HepG2 (cell line): ENCODE data around the gene NSUN6. TPM values are rescaled to one million over a fixed set of nuclear protein-coding genes. Genes with fewer than 3 reads are reported as not detected.

Experiments used
- CREBL2 ChIP-seq: sonication (generic); formaldehyde crosslinking; IDR thresholded peaks from 2 replicates; pipeline ENCODE4 v1.8.1; 2023; ENCODE audit warnings: missing genetic modification reagents, mild to moderate bottlenecking, borderline replicate concordance
- DDIT3 ChIP-seq: sonication (generic); formaldehyde crosslinking; IDR thresholded peaks from 2 replicates; pipeline ENCODE4 v1.4.0; 2020; ENCODE audit warnings: mild to moderate bottlenecking, missing genetic modification reagents
- GATAD2A ChIP-seq: IDR thresholded peaks from 2 replicates; pipeline ENCODE4 v1.6.1; 2016
- MED1 ChIP-seq: sonication (generic); formaldehyde crosslinking; IDR thresholded peaks from 2 replicates; pipeline ENCODE4 v1.4.0; 2020; ENCODE audit warnings: missing genetic modification reagents
- NFE2L1 ChIP-seq: sonication (generic); formaldehyde crosslinking; IDR thresholded peaks from 2 replicates; pipeline ENCODE4 v1.4.0; 2020; ENCODE audit warnings: missing genetic modification reagents, mild to moderate bottlenecking, borderline replicate concordance
- RFXANK ChIP-seq: IDR thresholded peaks from 2 replicates; pipeline ENCODE4 v1.6.1; 2016
- SALL1 ChIP-seq: sonication (generic); formaldehyde crosslinking; IDR thresholded peaks from 2 replicates; pipeline ENCODE4 v1.8.0; 2022; ENCODE audit warnings: mild to moderate bottlenecking, missing genetic modification reagents
- SNRNP70 ChIP-seq: fragments of 200-400 bp; formaldehyde crosslinking; IDR thresholded peaks from 2 replicates; pipeline ENCODE4 v1.6.1; 2017; ENCODE audit warnings: mild to moderate bottlenecking, low read depth, low read length, moderate library complexity
- TEAD2 ChIP-seq: sonication (generic); formaldehyde crosslinking; IDR thresholded peaks from 2 replicates; pipeline ENCODE4 v1.9.0; 2021; ENCODE audit warnings: missing genetic modification reagents
- ZFP41 ChIP-seq: sonication (generic); formaldehyde crosslinking; IDR thresholded peaks from 2 replicates; pipeline ENCODE4 v1.4.0; 2020; ENCODE audit warnings: mild to moderate bottlenecking, missing genetic modification reagents, borderline replicate concordance
- ZNF235 ChIP-seq: sonication (generic); formaldehyde crosslinking; IDR thresholded peaks from 2 replicates; pipeline ENCODE4 v1.8.1; 2023; ENCODE audit warnings: mild to moderate bottlenecking, missing genetic modification reagents, borderline replicate concordance
- ZNF256 ChIP-seq: sonication (generic); formaldehyde crosslinking; conservative IDR thresholded peaks from 2 replicates; pipeline ENCODE4 v1.4.0; 2020; ENCODE audit warnings: missing genetic modification reagents
- ZNF496 ChIP-seq: sonication (generic); formaldehyde crosslinking; IDR thresholded peaks from 2 replicates; pipeline ENCODE4 v1.8.1; 2023; ENCODE audit warnings: mild to moderate bottlenecking, moderate library complexity, missing genetic modification reagents; ENCODE audit not compliant: insufficient replicate concordance
- ZNF501 ChIP-seq: sonication (generic); formaldehyde crosslinking; IDR thresholded peaks from 2 replicates; pipeline ENCODE4 v1.5.1; 2020; ENCODE audit warnings: mild to moderate bottlenecking, moderate library complexity, missing genetic modification reagents
- ZNF513 ChIP-seq: sonication (generic); formaldehyde crosslinking; conservative IDR thresholded peaks from 2 replicates; pipeline ENCODE4 v1.5.0; 2020; ENCODE audit warnings: missing genetic modification reagents
- ZNF839 ChIP-seq: sonication (generic); formaldehyde crosslinking; IDR thresholded peaks from 2 replicates; pipeline ENCODE4 v1.4.0; 2020; ENCODE audit warnings: missing genetic modification reagents, mild to moderate bottlenecking, borderline replicate concordance
- polyA plus RNA-seq, 8 experiments: library from polyadenylated mRNA; depleted of rRNA in 3 of 8; stranded (reverse) in 7 of 8; unstranded in 1 of 8; fragments of >200 nt; fragmentation: Illumina TruSeq in 4 of 8; extraction: Trizol in 4 of 8; gene quantifications; 2 replicates each; pipeline versions ENCODE4 v1.2.1 to v1.2.3, GENCODE V29; 2011 to 2016; ENCODE audit warnings: low read depth in 4 of 8, missing spikeins in 1 of 8, mixed read lengths in 1 of 8; ENCODE audit not compliant: insufficient read depth in 1 of 8
- total RNA-seq, 5 experiments: library from RNA; depleted of rRNA; stranded (reverse); fragments of >200 nt; fragmentation: Illumina TruSeq; extraction: Trizol; gene quantifications; 2 replicates each; pipeline ENCODE4 v1.2.3, GENCODE V29; 2016; ENCODE audit warnings: low read depth in 1 of 5
- TF ChIP-seq, protein P1 (sequence below): sonication (generic); formaldehyde crosslinking; conservative IDR thresholded peaks from 2 replicates; pipeline ENCODE4 v1.4.0; 2020; ENCODE audit warnings: mild to moderate bottlenecking, missing genetic modification reagents, moderate library complexity
- TF ChIP-seq, protein P2 (sequence below): sonication (generic); formaldehyde crosslinking; IDR thresholded peaks from 2 replicates; pipeline ENCODE4 v1.9.0; 2021; ENCODE audit warnings: missing genetic modification reagents, borderline replicate concordance

The NSUN6 gene
- total and polyA plus RNA-seq, 2 of the 13 experiments (the other 11 are each of a cell fraction or from before 2014, with no cell fraction given), result 17.2 to 19.3 TPM

DNA sequence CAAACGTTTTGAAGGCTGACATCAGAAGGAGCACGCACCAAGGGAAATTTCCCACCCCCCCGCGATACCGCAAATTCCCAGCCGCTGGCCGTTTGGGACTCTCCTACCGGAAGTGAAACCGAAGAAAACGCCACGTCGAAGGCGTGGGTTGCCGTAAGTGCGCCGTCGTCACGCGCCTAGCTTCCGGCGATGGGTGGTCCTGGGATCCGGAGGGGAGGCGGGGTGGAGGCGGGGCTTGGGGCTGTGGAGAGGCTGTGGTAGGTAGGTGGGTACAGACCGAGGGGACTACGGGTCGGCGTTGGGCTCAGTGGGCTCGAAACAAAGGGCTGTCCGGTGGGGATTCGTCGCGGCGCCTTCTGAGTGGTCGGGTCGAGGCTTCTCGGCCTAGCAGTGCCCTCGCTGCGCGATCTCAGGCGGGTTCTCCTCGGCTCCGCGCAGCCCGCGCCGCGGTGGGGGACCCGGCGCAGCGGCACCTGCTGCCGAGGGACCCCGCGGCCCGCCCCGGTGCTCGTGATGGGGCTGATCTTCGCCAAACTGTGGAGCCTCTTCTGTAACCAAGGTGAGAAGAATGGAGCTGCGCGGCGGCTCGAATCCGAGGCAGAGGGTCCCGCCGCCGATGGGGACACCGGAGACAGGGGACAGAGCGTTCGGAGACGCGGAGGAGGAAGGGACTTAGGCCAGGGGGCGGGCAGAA is 7.9 kb upstream of the NSUN6 start, which contains the start of gene ARL5B (continued):
- TF ChIP-seq, protein P1, sequence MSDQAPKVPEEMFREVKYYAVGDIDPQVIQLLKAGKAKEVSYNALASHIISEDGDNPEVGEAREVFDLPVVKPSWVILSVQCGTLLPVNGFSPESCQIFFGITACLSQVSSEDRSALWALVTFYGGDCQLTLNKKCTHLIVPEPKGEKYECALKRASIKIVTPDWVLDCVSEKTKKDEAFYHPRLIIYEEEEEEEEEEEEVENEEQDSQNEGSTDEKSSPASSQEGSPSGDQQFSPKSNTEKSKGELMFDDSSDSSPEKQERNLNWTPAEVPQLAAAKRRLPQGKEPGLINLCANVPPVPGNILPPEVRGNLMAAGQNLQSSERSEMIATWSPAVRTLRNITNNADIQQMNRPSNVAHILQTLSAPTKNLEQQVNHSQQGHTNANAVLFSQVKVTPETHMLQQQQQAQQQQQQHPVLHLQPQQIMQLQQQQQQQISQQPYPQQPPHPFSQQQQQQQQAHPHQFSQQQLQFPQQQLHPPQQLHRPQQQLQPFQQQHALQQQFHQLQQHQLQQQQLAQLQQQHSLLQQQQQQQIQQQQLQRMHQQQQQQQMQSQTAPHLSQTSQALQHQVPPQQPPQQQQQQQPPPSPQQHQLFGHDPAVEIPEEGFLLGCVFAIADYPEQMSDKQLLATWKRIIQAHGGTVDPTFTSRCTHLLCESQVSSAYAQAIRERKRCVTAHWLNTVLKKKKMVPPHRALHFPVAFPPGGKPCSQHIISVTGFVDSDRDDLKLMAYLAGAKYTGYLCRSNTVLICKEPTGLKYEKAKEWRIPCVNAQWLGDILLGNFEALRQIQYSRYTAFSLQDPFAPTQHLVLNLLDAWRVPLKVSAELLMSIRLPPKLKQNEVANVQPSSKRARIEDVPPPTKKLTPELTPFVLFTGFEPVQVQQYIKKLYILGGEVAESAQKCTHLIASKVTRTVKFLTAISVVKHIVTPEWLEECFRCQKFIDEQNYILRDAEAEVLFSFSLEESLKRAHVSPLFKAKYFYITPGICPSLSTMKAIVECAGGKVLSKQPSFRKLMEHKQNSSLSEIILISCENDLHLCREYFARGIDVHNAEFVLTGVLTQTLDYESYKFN (CRISPR knock-in tag), result 0 out of 2 replicates have a peak, but pooled peaks have one; percentile 56
- TF ChIP-seq ZNF235, result no peak; the same call in 1 of the 2 replicates
- no peak for TF ChIP-seq ZNF839 (CRISPR knock-in tag)
- TF ChIP-seq DDIT3 (CRISPR knock-in tag), result no peak
- TF ChIP-seq MED1 (CRISPR knock-in tag), result peak; percentile 86
- TF ChIP-seq ZFP41 (CRISPR knock-in tag), result no peak
- no peak for TF ChIP-seq ZNF513 (CRISPR knock-in tag)
- TF ChIP-seq SALL1 (CRISPR knock-in tag), result peak; percentile 76; the same call in 1 of the 2 replicates
- TF ChIP-seq NFE2L1 (CRISPR knock-in tag), result no peak
- TF ChIP-seq ZNF496 (CRISPR knock-in tag), result no peak
- no peak for TF ChIP-seq ZNF256 (CRISPR knock-in tag)
- TF ChIP-seq SNRNP70, result no peak
- no peak for TF ChIP-seq TEAD2 (CRISPR knock-in tag)
- TF ChIP-seq, protein P2, sequence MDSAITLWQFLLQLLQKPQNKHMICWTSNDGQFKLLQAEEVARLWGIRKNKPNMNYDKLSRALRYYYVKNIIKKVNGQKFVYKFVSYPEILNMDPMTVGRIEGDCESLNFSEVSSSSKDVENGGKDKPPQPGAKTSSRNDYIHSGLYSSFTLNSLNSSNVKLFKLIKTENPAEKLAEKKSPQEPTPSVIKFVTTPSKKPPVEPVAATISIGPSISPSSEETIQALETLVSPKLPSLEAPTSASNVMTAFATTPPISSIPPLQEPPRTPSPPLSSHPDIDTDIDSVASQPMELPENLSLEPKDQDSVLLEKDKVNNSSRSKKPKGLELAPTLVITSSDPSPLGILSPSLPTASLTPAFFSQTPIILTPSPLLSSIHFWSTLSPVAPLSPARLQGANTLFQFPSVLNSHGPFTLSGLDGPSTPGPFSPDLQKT, result no peak
- TF ChIP-seq ZNF501 (CRISPR knock-in tag), result 0 out of 2 replicates have a peak, but pooled peaks have one; percentile 5
- no peak for TF ChIP-seq RFXANK
- no peak; the same call in 1 of the 2 replicates for TF ChIP-seq CREBL2 (CRISPR knock-in tag)
- TF ChIP-seq GATAD2A, result peak; percentile 43; the same call in 1 of the 2 replicates
